HTERT RPE-1 (cell line): Measurements from ENCODE around the gene BPIFB2.
"Not testable (repeated sequence)": the region's sequence is repeated elsewhere in the genome, so short reads cannot be mapped to it uniquely, and the experiment has no call there.

Experiments used
- in situ Hi-C: fragments of 300-500 bp; cut with MboI; formaldehyde crosslinking; loops from 4 replicates; pipeline ENCODE4 v1.14.3; 2020; ENCODE audit warnings: low sequenced_read_pairs

Gene BPIFB2

GRCh38 chr20:33034901-33035492, 27.5 kb downstream of the BPIFB2 start:
- in situ Hi-C loops: no loop called here

DNA sequence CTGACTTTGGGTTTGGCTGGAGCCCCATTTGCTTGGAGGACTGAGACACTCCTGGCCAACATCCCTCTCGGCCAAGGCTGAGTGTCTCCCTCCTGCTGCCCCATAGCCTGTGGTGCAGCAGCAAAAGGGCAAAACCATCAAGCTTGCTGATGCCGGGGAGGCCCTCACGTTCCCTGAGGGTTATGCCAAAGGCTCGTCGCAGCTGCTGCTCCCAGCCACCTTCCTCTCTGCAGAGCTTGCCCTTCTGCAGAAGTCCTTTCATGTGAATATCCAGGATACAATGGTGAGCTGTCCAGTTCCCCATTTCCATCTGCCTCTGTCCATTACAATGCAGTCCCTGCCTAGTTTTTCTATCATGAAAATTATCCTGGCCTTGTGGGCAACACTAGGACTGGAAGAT, 30.0 kb downstream of the BPIFB2 start:
- in situ Hi-C loops: no loop called here

- in situ Hi-C loops: no loop called here
Measured at GRCh38 chr20:33038243-33038642, 30.7 kb downstream of the BPIFB2 start.

GRCh38 chr20:33042430-33042829, 34.9 kb downstream of the BPIFB2 start:
- in situ Hi-C loops: no loop called here

DNA sequence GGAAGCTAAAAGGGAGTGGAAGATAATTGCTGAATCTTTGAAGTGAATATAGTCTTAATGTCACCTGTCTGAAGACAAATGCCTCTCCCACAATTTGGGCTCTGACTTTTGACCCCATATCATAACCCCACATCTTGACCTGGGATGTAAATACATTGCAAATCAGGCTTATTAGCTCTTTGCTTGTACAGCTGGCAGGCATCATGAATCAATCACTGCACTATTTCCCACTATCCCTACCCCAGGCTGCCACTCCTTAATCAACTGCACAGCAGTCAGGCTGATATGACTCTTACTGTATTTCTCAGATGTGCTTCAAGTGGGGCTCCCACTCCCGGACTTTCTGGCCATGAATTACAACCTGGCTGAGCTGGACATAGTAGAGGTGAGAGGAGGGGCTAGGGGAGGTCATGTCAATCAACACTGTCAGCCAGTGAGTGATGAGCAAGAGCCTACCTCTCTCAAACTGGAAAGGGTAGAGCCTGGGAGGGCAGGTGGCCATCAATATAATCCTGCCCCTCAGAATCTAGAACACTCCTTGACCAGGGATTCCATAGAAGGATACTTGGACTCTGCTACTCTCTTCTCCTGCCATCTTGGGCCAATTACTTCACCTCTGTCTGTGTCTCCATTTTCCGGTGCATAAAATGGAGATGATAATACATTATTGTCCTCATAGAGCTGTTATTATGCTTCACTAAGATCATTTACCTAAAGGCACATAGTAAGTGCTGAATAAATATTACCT, 35.7 kb downstream of the BPIFB2 start:
- in situ Hi-C loops: no loop called here

- in situ Hi-C loops: no loop called here
Measured at GRCh38 chr20:33043731-33044181, 36.3 kb downstream of the BPIFB2 start.

- in situ Hi-C loops: not testable (repeated sequence)
Measured at GRCh38 chr20:33045129-33045721, 37.7 kb downstream of the BPIFB2 start.

GRCh38 chr20:33046412-33046811, 38.9 kb downstream of the BPIFB2 start:
- in situ Hi-C loops: no loop called here

DNA sequence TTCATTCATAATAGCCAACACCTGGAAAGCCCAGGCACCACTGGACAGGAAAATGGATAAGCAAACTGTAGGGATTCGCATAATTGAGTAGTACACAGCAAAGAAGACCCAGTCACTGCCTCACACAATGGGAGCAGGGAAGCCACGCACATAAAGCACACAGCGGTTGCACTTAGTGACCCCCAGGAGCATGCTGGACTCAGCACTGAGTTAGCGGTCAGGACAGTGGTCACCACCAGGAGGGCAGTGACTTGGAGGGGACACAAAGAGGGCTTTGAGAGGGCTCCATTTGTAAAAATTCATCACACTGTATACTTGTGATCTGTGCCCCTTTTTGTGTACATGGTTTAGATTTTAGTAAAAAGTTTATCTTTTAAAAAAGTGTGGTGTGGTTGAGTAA, 43.8 kb downstream of the BPIFB2 start:
- in situ Hi-C loops: no loop called here

- in situ Hi-C loops: no loop called here
Measured at GRCh38 chr20:33053291-33054106, 46.0 kb downstream of the BPIFB2 start, which contains the start of gene BPIFB3. Gene BPIFB3 (plus strand): TSS chr20:33053903. CDS start chr20:33055436, 1,533 bp downstream.

GRCh38 chr20:33054381-33054780, 46.9 kb downstream of the BPIFB2 start:
- in situ Hi-C loops: no loop called here

- in situ Hi-C loops: no loop called here
Measured at GRCh38 chr20:33054791-33055190, 47.3 kb downstream of the BPIFB2 start.

DNA sequence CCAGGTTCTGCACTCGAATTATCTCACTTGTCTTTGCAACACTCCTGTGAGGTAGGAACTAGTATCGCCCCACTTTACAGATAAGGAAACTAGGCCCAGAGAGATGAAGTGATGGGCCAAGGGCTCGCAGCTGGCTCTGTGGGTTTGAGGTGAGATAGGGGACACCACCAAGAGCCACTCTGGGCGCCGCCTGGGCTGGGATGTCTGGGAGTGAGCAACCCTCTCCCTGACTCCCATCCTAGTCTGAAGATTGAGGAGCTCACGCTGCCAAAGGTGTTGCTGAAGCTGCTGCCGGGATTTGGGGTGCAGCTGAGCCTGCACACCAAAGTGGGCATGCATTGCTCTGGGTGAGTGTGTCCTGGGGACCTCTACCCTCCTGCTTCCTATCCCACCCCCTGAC, 51.6 kb downstream of the BPIFB2 start:
- in situ Hi-C loops: no loop called here

- in situ Hi-C loops: no loop called here
Measured at GRCh38 chr20:33059741-33060390, 52.4 kb downstream of the BPIFB2 start.

GRCh38 chr20:33061658-33062028, 54.1 kb downstream of the BPIFB2 start:
- in situ Hi-C loops: no loop called here

- in situ Hi-C loops: no loop called here
Measured at GRCh38 chr20:33062105-33062824, 54.8 kb downstream of the BPIFB2 start.

- in situ Hi-C loops: no loop called here
Measured at GRCh38 chr20:33062825-33063149, 55.3 kb downstream of the BPIFB2 start.

DNA sequence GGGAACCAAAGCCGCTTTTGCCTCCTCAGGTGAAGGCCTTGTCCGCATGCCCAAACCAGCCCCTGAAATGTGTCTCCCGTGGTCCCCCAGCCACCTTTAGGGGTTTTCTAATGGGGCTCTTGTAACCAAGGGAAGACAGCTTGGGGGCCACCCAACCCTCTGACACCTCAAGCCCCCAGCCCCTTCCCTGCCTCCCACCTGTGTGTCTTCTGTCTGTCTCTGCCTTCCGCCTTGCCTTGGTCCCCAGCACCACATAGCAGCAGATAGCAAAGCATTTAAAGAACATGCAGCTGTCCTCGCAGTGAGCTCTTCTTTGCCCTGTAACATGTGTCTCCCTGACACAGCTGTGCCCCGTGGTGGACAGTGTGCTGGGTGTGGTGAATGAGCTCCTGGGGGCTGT, 55.8 kb downstream of the BPIFB2 start:
- in situ Hi-C loops: no loop called here

DNA sequence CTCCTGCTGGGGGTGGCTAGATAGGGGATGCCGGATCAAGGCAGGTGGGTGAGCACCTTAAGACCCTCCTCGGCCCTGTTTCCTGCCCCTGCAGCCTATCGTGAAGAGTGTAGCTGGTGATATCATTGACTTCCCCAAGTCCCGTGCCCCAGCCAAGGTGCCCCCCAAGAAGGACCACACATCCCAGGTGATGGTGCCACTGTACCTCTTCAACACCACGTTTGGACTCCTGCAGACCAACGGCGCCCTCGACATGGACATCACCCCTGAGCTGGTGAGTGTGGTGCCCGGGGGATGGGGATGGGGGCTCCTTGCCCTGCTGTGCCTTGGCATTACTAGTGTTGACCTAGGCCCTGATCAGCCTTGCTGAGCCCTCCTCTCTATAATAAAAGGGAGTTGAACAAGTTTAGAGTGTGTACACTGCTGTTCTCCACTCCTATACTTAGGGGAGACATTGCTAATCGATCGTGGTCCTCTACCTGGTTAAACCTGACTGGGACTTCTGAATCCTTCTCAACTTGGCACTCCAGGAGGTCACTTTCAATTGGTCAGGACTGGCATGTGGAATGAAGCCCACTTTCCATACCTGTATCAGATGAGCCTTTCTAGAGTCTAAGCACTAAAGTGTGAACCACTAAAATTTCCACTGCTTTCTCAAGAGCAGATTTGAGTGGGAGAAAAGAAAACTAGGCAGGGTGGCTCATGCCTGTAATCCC, 57.2 kb downstream of the BPIFB2 start:
- in situ Hi-C loops: no loop called here

DNA sequence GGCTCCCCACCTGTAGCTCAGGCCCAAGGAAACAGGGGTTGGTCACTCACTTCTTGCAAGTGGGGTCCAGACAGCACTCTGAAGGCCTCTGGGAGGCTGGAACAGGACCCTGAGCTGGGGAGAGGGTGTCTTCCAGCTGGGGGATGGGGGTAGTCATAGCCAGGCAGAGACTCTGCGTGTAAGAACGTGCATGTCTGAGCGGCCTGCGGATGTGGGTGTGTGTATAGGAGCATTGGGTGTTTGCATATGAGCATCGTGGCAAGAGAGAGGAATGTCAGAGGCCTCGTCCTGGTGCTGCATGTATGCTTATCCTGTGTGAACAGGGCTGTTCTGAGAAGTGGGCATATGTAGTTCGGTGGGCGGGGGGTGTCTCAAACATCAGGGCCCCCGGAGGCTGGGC, 58.3 kb downstream of the BPIFB2 start:
- in situ Hi-C loops: no loop called here
